GM23338 (cell line): ENCODE data around the gene NDUFS6. TPM values are rescaled to one million over a fixed set of nuclear protein-coding genes. Genes with fewer than 3 reads are reported as not detected.

Experiments
- ATAC-seq: fragments of 200-7000 bp; cut with Tn5 transposase; 3 replicates; pipeline ENCODE4 v1.9.1; 2020
- DNase-seq: peaks from one replicate; pipeline ENCODE4 v3.0.0-alpha.2; 2015; ENCODE audit warnings: low spot score
- H2AFZ ChIP-seq: fragments of 200-600 bp; sonication (generic); 2 replicates; pipeline ENCODE4 v1.8.0; 2016; ENCODE audit warnings: antibody characterized with exemption, mild to moderate bottlenecking, moderate library complexity
- H3F3A ChIP-seq: fragments of 200-600 bp; sonication (generic); replicated peaks from 2 replicates; pipeline ENCODE4 v1.8.0; 2017; ENCODE audit warnings: antibody characterized with exemption, mixed run types, low read depth
- H3K27ac ChIP-seq: fragments of 200-600 bp; sonication (generic); 2 replicates; pipeline ENCODE4 v1.6.1; 2016; ENCODE audit warnings: low read depth
- H3K27me3 ChIP-seq: fragments of 200-600 bp; sonication (generic); 2 replicates; pipeline ENCODE4 v1.8.0; 2016; ENCODE audit warnings: mild to moderate bottlenecking, mixed run types, moderate library complexity; ENCODE audit not compliant: insufficient read depth
- H3K36me3 ChIP-seq: fragments of 200-600 bp; sonication (generic); 2 replicates; pipeline ENCODE4 v1.8.0; 2016; ENCODE audit warnings: mild to moderate bottlenecking; ENCODE audit not compliant: insufficient read depth
- H3K4me1 ChIP-seq: fragments of 200-600 bp; sonication (generic); 2 replicates; pipeline ENCODE4 v1.8.0; 2016; ENCODE audit warnings: mild to moderate bottlenecking, moderate library complexity; ENCODE audit not compliant: insufficient read depth
- H3K4me2 ChIP-seq: fragments of 200-600 bp; sonication (generic); 2 replicates; pipeline ENCODE4 v1.7.1; 2017; ENCODE audit warnings: mixed run types
- H3K4me3 ChIP-seq: fragments of 200-600 bp; sonication (generic); 2 replicates; pipeline ENCODE4 v1.6.1; 2016; ENCODE audit warnings: mixed run types
- H3K79me2 ChIP-seq: fragments of 200-600 bp; sonication (generic); replicated peaks from 2 replicates; pipeline ENCODE4 v1.8.0; 2017; ENCODE audit warnings: mild to moderate bottlenecking; ENCODE audit not compliant: insufficient read depth
- H3K9me2 ChIP-seq: fragments of 200-600 bp; sonication (generic); 2 replicates; pipeline ENCODE4 v1.8.0; 2017; ENCODE audit not compliant: insufficient read depth
- H4K20me1 ChIP-seq: fragments of 200-600 bp; sonication (generic); replicated peaks from 2 replicates; pipeline ENCODE4 v1.8.0; 2017; ENCODE audit warnings: mild to moderate bottlenecking; ENCODE audit not compliant: insufficient read depth
- H3K27ac Mint-ChIP-seq: 2 replicates; pipeline ENCODE4 v1.8.0; 2020; ENCODE audit warnings: inconsistent platforms, mild to moderate bottlenecking, moderate library complexity, mixed read lengths
- H3K27me3 Mint-ChIP-seq: 3 replicates; pipeline ENCODE4 v1.8.0; 2022; ENCODE audit warnings: low read depth, mild to moderate bottlenecking, moderate library complexity, mixed read lengths, inconsistent platforms; ENCODE audit not compliant: insufficient read depth, poor library complexity
- H3K36me3 Mint-ChIP-seq: 3 replicates; pipeline ENCODE4 v1.8.0; 2021; ENCODE audit warnings: low read depth, mild to moderate bottlenecking, inconsistent platforms, moderate library complexity, mixed read lengths
- H3K4me1 Mint-ChIP-seq: 3 replicates; pipeline ENCODE4 v1.8.0; 2020; ENCODE audit warnings: mild to moderate bottlenecking, inconsistent platforms, mixed read lengths
- H3K4me3 Mint-ChIP-seq: 3 replicates; pipeline ENCODE4 v1.8.0; 2021; ENCODE audit warnings: moderate library complexity, mild to moderate bottlenecking, inconsistent platforms, mixed read lengths
- H3K9me3 Mint-ChIP-seq: 3 replicates; pipeline ENCODE4 v1.8.0; 2020; ENCODE audit warnings: moderate library complexity, mild to moderate bottlenecking, inconsistent platforms, mixed read lengths
- CREB1 ChIP-seq: fragments of 250-450 bp; sonication (Bioruptor Pico); IDR thresholded peaks from 2 replicates; pipeline ENCODE4 v1.5.0; 2020; ENCODE audit warnings: low read depth, mild to moderate bottlenecking, moderate library complexity
- EZH2 ChIP-seq: fragments of 200-600 bp; sonication (generic); IDR thresholded peaks from one replicate; pipeline ENCODE4 v1.8.0; 2017; ENCODE audit warnings: antibody characterized with exemption, mild to moderate bottlenecking, low read depth; ENCODE audit not compliant: unreplicated experiment
- EZH2phosphoT487 ChIP-seq: fragments of 200-600 bp; sonication (generic); IDR thresholded peaks from one replicate; pipeline ENCODE4 v1.8.1; 2018; ENCODE audit warnings: antibody characterized with exemption; ENCODE audit not compliant: unreplicated experiment
- JUNB ChIP-seq: IDR thresholded peaks from one replicate; pipeline ENCODE4 v1.6.1; 2016; ENCODE audit warnings: antibody characterized with exemption; ENCODE audit not compliant: unreplicated experiment
- NANOG ChIP-seq: IDR thresholded peaks from 2 replicates; pipeline ENCODE4 v1.6.1; 2016; ENCODE audit warnings: antibody characterized with exemption, borderline replicate concordance
- POLR2AphosphoS5 ChIP-seq: IDR thresholded peaks from 2 replicates; pipeline ENCODE4 v1.6.1; 2016; ENCODE audit warnings: antibody characterized with exemption, low read depth
- REST ChIP-seq: IDR thresholded peaks from one replicate; pipeline ENCODE4 v1.6.1; 2018; ENCODE audit warnings: antibody characterized with exemption; ENCODE audit not compliant: unreplicated experiment
- STAT1 ChIP-seq: IDR thresholded peaks from one replicate; pipeline ENCODE4 v1.6.1; 2016; ENCODE audit warnings: antibody characterized with exemption; ENCODE audit not compliant: unreplicated experiment
- ZNF114 ChIP-seq: fragments of 250-450 bp; sonication (Bioruptor Pico); IDR thresholded peaks from 2 replicates; pipeline ENCODE4 v1.5.0; 2020; ENCODE audit warnings: mild to moderate bottlenecking, moderate library complexity
- polyA plus RNA-seq: library from polyadenylated mRNA; unstranded; fragments of >200 nt; fragmentation: Nextera tagmentation; extraction: Ambion mirVana; gene quantifications from 2 replicates; pipeline ENCODE4 v1.2.1, GENCODE V29; 2016
- total RNA-seq: library from RNA; depleted of rRNA; stranded (reverse); fragments of >200 nt; shearing (Covaris generic); gene quantifications from 2 replicates; pipeline ENCODE4 v1.2.3, GENCODE V29; 2014
- TF ChIP-seq, protein P1 (sequence below): IDR thresholded peaks from 2 replicates; pipeline ENCODE4 v1.6.1; 2016; ENCODE audit warnings: antibody characterized with exemption
- TF ChIP-seq, protein P2 (sequence below): fragments of 250-450 bp; sonication (Bioruptor Pico); IDR thresholded peaks from 2 replicates; pipeline ENCODE4 v1.5.0; 2020; ENCODE audit warnings: mild to moderate bottlenecking, moderate library complexity
- TF ChIP-seq, protein P3 (sequence below), 2 experiments: fragments of 200-600 bp in 1 of 2; sonication (generic) in 1 of 2; conservative IDR thresholded peaks; 2 replicates each; pipeline versions ENCODE4 v1.5.1 to v1.6.1; 2016 to 2017; ENCODE audit warnings: antibody characterized with exemption in 2 of 2, low read depth in 2 of 2, mild to moderate bottlenecking in 2 of 2, moderate library complexity in 1 of 2

The NDUFS6 gene
- total and polyA plus RNA-seq, 2 experiments from 2014 or later: 94.8 to 289 TPM

GRCh38 chr5:1759378-1759970 is 41.7 kb upstream of the NDUFS6 start:
- Histone ChIP-seq H3K27ac (no peak overlapping the region), H3K27me3 (no peaks in the 10 kb centered on the region), H3K4me3 (no peak overlapping the region), H3F3A (no peaks in the 10 kb centered on the region), H3K79me2 (no peaks in the 10 kb centered on the region), H3K36me3 (no peaks in the 10 kb centered on the region), H3K9me2 (no peaks in the 10 kb centered on the region), H4K20me1 (no peaks in the 10 kb centered on the region), H3K4me1 (peaks cover 13% of the 10 kb centered on the region), H3K4me2 (no peak overlapping the region), H2AFZ (no peak overlapping the region)
- H3K27ac Mint-ChIP-seq: no peak overlapping the region
- peaks cover 8% of the 10 kb centered on the region for H3K27me3 Mint-ChIP-seq
- peaks cover 10% of the 10 kb centered on the region; the same call in 2 of the 3 replicates for H3K36me3 Mint-ChIP-seq
- no peak for TF ChIP-seq EZH2
- TF ChIP-seq REST: no peak
- TF ChIP-seq ZNF114: no peak
- no peak for TF ChIP-seq NANOG
- TF ChIP-seq CREB1 (CRISPR knock-in tag): no peak
- no peak for TF ChIP-seq EZH2phosphoT487
- no peak for TF ChIP-seq STAT1
- no peak for TF ChIP-seq JUNB
- TF ChIP-seq POLR2AphosphoS5: no peak
- TF ChIP-seq, protein P1, sequence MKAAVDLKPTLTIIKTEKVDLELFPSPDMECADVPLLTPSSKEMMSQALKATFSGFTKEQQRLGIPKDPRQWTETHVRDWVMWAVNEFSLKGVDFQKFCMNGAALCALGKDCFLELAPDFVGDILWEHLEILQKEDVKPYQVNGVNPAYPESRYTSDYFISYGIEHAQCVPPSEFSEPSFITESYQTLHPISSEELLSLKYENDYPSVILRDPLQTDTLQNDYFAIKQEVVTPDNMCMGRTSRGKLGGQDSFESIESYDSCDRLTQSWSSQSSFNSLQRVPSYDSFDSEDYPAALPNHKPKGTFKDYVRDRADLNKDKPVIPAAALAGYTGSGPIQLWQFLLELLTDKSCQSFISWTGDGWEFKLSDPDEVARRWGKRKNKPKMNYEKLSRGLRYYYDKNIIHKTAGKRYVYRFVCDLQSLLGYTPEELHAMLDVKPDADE: no peak
- TF ChIP-seq, protein P2, sequence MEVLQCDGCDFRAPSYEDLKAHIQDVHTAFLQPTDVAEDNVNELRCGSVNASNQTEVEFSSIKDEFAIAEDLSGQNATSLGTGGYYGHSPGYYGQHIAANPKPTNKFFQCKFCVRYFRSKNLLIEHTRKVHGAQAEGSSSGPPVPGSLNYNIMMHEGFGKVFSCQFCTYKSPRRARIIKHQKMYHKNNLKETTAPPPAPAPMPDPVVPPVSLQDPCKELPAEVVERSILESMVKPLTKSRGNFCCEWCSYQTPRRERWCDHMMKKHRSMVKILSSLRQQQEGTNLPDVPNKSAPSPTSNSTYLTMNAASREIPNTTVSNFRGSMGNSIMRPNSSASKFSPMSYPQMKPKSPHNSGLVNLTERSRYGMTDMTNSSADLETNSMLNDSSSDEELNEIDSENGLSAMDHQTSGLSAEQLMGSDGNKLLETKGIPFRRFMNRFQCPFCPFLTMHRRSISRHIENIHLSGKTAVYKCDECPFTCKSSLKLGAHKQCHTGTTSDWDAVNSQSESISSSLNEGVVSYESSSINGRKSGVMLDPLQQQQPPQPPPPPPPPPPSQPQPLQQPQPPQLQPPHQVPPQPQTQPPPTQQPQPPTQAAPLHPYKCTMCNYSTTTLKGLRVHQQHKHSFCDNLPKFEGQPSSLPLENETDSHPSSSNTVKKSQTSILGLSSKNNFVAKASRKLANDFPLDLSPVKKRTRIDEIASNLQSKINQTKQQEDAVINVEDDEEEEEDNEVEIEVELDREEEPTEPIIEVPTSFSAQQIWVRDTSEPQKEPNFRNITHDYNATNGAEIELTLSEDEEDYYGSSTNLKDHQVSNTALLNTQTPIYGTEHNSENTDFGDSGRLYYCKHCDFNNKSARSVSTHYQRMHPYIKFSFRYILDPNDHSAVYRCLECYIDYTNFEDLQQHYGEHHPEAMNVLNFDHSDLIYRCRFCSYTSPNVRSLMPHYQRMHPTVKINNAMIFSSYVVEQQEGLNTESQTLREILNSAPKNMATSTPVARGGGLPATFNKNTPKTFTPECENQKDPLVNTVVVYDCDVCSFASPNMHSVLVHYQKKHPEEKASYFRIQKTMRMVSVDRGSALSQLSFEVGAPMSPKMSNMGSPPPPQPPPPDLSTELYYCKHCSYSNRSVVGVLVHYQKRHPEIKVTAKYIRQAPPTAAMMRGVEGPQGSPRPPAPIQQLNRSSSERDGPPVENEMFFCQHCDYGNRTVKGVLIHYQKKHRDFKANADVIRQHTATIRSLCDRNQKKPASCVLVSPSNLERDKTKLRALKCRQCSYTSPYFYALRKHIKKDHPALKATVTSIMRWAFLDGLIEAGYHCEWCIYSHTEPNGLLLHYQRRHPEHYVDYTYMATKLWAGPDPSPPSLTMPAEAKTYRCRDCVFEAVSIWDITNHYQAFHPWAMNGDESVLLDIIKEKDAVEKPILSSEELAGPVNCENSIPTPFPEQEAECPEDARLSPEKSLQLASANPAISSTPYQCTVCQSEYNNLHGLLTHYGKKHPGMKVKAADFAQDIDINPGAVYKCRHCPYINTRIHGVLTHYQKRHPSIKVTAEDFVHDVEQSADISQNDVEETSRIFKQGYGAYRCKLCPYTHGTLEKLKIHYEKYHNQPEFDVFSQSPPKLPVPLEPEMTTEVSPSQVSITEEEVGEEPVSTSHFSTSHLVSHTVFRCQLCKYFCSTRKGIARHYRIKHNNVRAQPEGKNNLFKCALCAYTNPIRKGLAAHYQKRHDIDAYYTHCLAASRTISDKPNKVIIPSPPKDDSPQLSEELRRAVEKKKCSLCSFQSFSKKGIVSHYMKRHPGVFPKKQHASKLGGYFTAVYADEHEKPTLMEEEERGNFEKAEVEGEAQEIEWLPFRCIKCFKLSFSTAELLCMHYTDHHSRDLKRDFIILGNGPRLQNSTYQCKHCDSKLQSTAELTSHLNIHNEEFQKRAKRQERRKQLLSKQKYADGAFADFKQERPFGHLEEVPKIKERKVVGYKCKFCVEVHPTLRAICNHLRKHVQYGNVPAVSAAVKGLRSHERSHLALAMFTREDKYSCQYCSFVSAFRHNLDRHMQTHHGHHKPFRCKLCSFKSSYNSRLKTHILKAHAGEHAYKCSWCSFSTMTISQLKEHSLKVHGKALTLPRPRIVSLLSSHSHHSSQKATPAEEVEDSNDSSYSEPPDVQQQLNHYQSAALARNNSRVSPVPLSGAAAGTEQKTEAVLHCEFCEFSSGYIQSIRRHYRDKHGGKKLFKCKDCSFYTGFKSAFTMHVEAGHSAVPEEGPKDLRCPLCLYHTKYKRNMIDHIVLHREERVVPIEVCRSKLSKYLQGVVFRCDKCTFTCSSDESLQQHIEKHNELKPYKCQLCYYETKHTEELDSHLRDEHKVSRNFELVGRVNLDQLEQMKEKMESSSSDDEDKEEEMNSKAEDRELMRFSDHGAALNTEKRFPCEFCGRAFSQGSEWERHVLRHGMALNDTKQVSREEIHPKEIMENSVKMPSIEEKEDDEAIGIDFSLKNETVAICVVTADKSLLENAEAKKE (CRISPR knock-in tag): no peak
- TF ChIP-seq, protein P3, sequence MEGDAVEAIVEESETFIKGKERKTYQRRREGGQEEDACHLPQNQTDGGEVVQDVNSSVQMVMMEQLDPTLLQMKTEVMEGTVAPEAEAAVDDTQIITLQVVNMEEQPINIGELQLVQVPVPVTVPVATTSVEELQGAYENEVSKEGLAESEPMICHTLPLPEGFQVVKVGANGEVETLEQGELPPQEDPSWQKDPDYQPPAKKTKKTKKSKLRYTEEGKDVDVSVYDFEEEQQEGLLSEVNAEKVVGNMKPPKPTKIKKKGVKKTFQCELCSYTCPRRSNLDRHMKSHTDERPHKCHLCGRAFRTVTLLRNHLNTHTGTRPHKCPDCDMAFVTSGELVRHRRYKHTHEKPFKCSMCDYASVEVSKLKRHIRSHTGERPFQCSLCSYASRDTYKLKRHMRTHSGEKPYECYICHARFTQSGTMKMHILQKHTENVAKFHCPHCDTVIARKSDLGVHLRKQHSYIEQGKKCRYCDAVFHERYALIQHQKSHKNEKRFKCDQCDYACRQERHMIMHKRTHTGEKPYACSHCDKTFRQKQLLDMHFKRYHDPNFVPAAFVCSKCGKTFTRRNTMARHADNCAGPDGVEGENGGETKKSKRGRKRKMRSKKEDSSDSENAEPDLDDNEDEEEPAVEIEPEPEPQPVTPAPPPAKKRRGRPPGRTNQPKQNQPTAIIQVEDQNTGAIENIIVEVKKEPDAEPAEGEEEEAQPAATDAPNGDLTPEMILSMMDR (conservative IDR thresholded peaks at IDR 0.05; ENCODE audit: low read depth in 2 of 2): no peak
- H3K4me3 Mint-ChIP-seq: no peak overlapping the region
- peaks cover 32% of the 10 kb centered on the region for H3K4me1 Mint-ChIP-seq
- ATAC-seq (no peak), DNase-seq (no peak)
- peaks cover 17% of the 10 kb centered on the region for H3K9me3 Mint-ChIP-seq
